Measurements from ENCODE around the gene IGIP. TPM values are rescaled to one million over a fixed set of nuclear protein-coding genes. Genes with fewer than 3 reads are reported as not detected.

Gene IGIP
- total and polyA plus RNA-seq, 4 donors, result 2.3 to 11.8 (median 3.7) TPM

GRCh38 chr5:140094889-140095288, 30.8 kb upstream of the IGIP start:
- Histone ChIP-seq H3K27me3 (ENCODE audit: control insufficient read depth in 4 of 4, insufficient read depth in 4 of 4, low read length in 3 of 4) (no peaks in the 10 kb centered on the region), H3K4me1 (ENCODE audit: control insufficient read depth in 4 of 4, insufficient read depth in 4 of 4, low read length in 3 of 4) (peaks cover 0 to 1% (median 0%) of the 10 kb centered on the region in 4 donors), H3K9me3 (ENCODE audit: control insufficient read depth in 4 of 4, low read length in 3 of 4) (peaks cover 0 to 9% (median 2%) of the 10 kb centered on the region in 4 donors), H3K4me3 (ENCODE audit: low read depth in 1 of 3, low read length in 3 of 3) (no peak overlapping the region), H3K36me3 (ENCODE audit: control insufficient read depth in 4 of 4, insufficient read depth in 3 of 4, low read depth in 1 of 4, low read length in 3 of 4) (no peaks in the 10 kb centered on the region), H3K27ac (ENCODE audit: low read depth in 1 of 2, low read length in 2 of 2) (no peak overlapping the region), H3K9ac (ENCODE audit: low read depth in 1 of 2, low read length in 2 of 2) (no peak overlapping the region)
- TF ChIP-seq RAD21 (IDR thresholded peaks at IDR 0.05) (no peak), MAX (IDR thresholded peaks at IDR 0.05) (no peak), ZBTB33 (IDR thresholded peaks at IDR 0.05) (no peak), FOXA1 (IDR thresholded peaks at IDR 0.05) (no peak), ATF3 (IDR thresholded peaks at IDR 0.05) (no peak), RXRA (IDR thresholded peaks at IDR 0.05) (no peak), REST (IDR thresholded peaks at IDR 0.05) (no peak), YY1 (IDR thresholded peaks at IDR 0.05) (no peak), NR2F2 (IDR thresholded peaks at IDR 0.05) (no peak), FOXA2 (IDR thresholded peaks at IDR 0.05) (no peak), GABPA (IDR thresholded peaks at IDR 0.05 in 1 of 2, conservative IDR thresholded peaks at IDR 0.05 in 1 of 2) (no peak), CTCF (IDR thresholded peaks at IDR 0.05; ENCODE audit: low read depth, low read length, missing input control) (no peak), SP1 (IDR thresholded peaks at IDR 0.05) (no peak), TAF1 (conservative IDR thresholded peaks at IDR 0.05) (no peak)
- DNase-seq (ENCODE audit: low spot score), result no peak

- Histone ChIP-seq H3K27me3 (ENCODE audit: control insufficient read depth in 4 of 4, insufficient read depth in 4 of 4, low read length in 3 of 4) (no peaks in the 10 kb centered on the region), H3K27ac (ENCODE audit: low read depth in 1 of 2, low read length in 2 of 2) (no peak overlapping the region), H3K36me3 (ENCODE audit: control insufficient read depth in 4 of 4, insufficient read depth in 3 of 4, low read depth in 1 of 4, low read length in 3 of 4) (no peaks in the 10 kb centered on the region), H3K9ac (ENCODE audit: low read depth in 1 of 2, low read length in 2 of 2) (no peak overlapping the region), H3K4me1 (ENCODE audit: control insufficient read depth in 4 of 4, insufficient read depth in 4 of 4, low read length in 3 of 4) (peaks cover 0 to 2% (median 1%) of the 10 kb centered on the region in 4 donors), H3K9me3 (ENCODE audit: control insufficient read depth in 4 of 4, low read length in 3 of 4) (no peaks in the 10 kb centered on the region), H3K4me3 (ENCODE audit: low read depth in 1 of 3, low read length in 3 of 3) (no peak overlapping the region)
- WGBS, result 97% methylated on average over 1 of the region's 1 CpG
- no peak for DNase-seq (ENCODE audit: low spot score)
- no peak for TF ChIP-seq SP1 (IDR thresholded peaks at IDR 0.05)
- TF ChIP-seq GABPA (IDR thresholded peaks at IDR 0.05 in 1 of 2, conservative IDR thresholded peaks at IDR 0.05 in 1 of 2), result no peak
- no peak for TF ChIP-seq EGR1 (IDR thresholded peaks at IDR 0.05; ENCODE audit: low read depth in 2 of 2)
- no peak for TF ChIP-seq REST (IDR thresholded peaks at IDR 0.05)
- TF ChIP-seq TAF1 (conservative IDR thresholded peaks at IDR 0.05), result no peak
- no peak for TF ChIP-seq MAX (IDR thresholded peaks at IDR 0.05)
Measured at GRCh38 chr5:140101179-140101578, 24.6 kb upstream of the IGIP start.

All from liver (tissue), 9 donors.